ENCODE results near the gene TMEM179.
"Not testable (repeated sequence)": the region's sequence is repeated elsewhere in the genome, so short reads cannot be mapped to it uniquely, and the experiment has no call there.

The TMEM179 gene

DNA sequence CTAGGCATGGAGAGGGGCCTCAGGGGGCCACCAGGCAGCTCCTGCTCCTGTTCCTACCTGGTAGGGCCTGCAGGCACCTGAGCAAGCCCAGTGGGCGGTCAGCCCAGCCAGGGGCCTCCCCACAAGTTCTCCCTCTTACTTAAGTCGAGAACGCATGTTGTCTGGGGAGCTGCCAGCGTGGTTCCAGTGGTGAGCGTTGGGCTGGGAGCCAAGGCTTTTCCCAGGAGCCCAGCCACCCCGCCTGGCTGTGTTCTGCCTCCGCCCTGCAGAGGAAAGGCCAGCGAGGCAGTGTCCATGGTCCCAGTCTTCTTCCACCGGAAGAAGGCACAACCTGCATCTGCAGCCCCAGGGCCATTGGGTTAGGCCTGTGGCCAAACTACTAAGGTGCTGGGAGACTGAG, 23.6 kb downstream of the TMEM179 start:
- H3K27ac ChIP-seq (ENCODE audit: low read length): no peak overlapping the region
- no peaks in the 10 kb centered on the region for H3K9me3 ChIP-seq (ENCODE audit: insufficient read depth, low read depth, low read length)
- H3K4me1 ChIP-seq (ENCODE audit: insufficient read depth, low read length): no peaks in the 10 kb centered on the region
- H3K4me3 ChIP-seq (ENCODE audit: low read length): no peak overlapping the region
- no peaks in the 10 kb centered on the region for H3K27me3 ChIP-seq (ENCODE audit: insufficient read depth, low read length)
- H3K36me3 ChIP-seq (ENCODE audit: insufficient read depth, low read depth, low read length): no peaks in the 10 kb centered on the region
- no peak overlapping the region for H3K9ac ChIP-seq (ENCODE audit: low read depth, low read length)

DNA sequence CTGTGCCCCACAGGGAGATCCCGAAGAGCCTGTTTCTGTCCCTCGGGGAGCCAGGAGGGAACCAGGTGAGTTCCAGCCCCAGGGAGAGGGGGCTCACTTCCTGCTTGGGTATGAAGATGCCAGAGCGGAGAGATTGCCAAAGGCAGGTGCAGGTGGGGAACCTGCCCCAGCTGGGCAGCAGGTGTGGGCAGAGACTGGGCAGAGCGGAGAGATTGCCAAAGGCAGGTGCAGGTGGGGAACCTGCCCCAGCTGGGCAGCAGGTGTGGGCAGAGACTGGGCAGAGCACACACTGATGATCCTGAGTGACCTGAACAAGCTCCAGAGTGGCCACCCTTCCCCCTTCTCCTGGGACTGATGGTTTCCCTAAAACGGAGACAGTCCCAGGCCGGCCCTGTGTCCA, 24.6 kb downstream of the TMEM179 start:
- not testable (repeated sequence) for H3K36me3 ChIP-seq (ENCODE audit: insufficient read depth, low read depth, low read length); H3K4me1 ChIP-seq (ENCODE audit: insufficient read depth, low read length); H3K9me3 ChIP-seq (ENCODE audit: insufficient read depth, low read depth, low read length); H3K4me3 ChIP-seq (ENCODE audit: low read length); H3K27ac ChIP-seq (ENCODE audit: low read length); H3K27me3 ChIP-seq (ENCODE audit: insufficient read depth, low read length); H3K9ac ChIP-seq (ENCODE audit: low read depth, low read length)

DNA sequence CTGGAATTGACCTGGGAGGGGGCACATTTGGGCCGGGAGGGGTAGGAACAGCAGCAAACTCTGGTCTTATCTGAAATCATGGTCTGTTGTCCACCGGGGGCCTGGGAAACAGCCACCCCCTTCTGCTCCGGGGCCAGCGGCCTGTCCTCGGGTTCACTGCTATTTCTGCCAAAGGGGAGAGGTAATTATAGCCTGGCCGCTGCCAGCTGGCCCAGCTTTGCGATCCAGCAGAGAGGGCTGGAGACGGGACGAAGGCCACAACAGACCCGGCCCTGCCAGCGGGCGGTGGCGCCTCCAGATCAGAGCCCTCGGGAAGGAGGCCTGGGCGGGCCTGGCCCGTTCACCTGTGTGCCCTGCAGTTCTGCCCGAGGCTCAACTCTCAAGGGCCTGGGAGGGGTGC, 25.1 kb downstream of the TMEM179 start, which contains the start of gene C14orf180:
C14orf180 (plus strand) TSS at position 258 of the 400 bp plus-strand sequence. CDS start 6,667 bp downstream, outside the sequence.
- Histone ChIP-seq H3K9ac (ENCODE audit: low read depth, low read length) (no peak within 1 kb of the TSS), H3K27me3 (ENCODE audit: insufficient read depth, low read length) (no peaks in the 10 kb centered on the region), H3K9me3 (ENCODE audit: insufficient read depth, low read depth, low read length) (no peaks in the 10 kb centered on the region), H3K36me3 (ENCODE audit: insufficient read depth, low read depth, low read length) (no peaks in the 10 kb centered on the region), H3K4me3 (ENCODE audit: low read length) (no peak within 1 kb of the TSS), H3K27ac (ENCODE audit: low read length) (no peak within 1 kb of the TSS), H3K4me1 (ENCODE audit: insufficient read depth, low read length) (no peaks in the 10 kb centered on the region)

DNA sequence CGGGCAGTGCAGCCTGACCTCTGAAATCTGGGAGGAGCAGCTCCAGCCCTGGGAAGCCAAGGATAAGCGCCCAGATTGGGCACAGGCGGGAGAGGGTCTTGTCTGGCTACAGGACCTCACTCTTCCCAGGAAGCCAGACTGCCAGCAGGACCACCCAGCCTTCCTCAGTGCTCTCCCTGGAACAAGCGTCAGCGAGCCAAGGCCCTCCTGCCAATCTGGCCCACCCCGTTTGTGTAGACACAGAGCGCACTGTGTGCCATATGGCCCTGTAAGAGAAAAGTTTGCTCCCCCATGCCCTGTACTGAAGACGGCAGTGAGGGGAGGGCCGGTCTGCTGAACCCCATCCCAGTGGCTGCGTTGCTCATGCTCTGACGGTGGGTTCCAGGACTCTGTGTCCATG, 26.3 kb downstream of the TMEM179 start:
- Histone ChIP-seq H3K4me1 (ENCODE audit: insufficient read depth, low read length) (no peaks in the 10 kb centered on the region), H3K27me3 (ENCODE audit: insufficient read depth, low read length) (no peaks in the 10 kb centered on the region), H3K9me3 (ENCODE audit: insufficient read depth, low read depth, low read length) (no peaks in the 10 kb centered on the region), H3K36me3 (ENCODE audit: insufficient read depth, low read depth, low read length) (no peaks in the 10 kb centered on the region), H3K9ac (ENCODE audit: low read depth, low read length) (no peak overlapping the region), H3K27ac (ENCODE audit: low read length) (no peak overlapping the region), H3K4me3 (ENCODE audit: low read length) (no peak overlapping the region)

DNA sequence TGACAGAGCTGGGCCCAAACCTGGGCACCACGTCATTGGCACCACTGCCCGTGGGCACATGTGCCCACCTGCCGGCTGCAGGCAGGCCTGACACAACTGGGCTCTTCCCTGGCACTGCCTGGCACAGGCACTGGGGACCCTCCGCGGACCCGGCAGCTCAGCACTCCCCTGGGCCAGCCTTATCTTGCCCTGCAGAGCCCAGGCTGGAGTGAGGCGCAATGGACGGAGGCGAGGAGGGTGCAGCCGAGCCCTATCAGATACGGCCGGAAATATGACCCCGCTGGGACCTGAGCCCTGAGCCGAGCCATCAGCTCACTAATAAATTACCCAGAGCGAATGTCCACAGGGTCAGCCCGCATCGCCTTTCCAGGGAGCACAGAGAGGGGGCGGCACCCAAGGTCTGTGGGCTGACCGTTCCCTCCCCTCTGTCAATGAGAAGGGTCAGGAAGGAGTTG, 26.7 kb downstream of the TMEM179 start:
- no peak overlapping the region for H3K27ac ChIP-seq (ENCODE audit: low read length)
- no peak overlapping the region for H3K4me3 ChIP-seq (ENCODE audit: low read length)
- H3K27me3 ChIP-seq (ENCODE audit: insufficient read depth, low read length): no peaks in the 10 kb centered on the region
- no peaks in the 10 kb centered on the region for H3K4me1 ChIP-seq (ENCODE audit: insufficient read depth, low read length)
- no peak overlapping the region for H3K9ac ChIP-seq (ENCODE audit: low read depth, low read length)
- H3K9me3 ChIP-seq (ENCODE audit: insufficient read depth, low read depth, low read length): no peaks in the 10 kb centered on the region
- H3K36me3 ChIP-seq (ENCODE audit: insufficient read depth, low read depth, low read length): no peaks in the 10 kb centered on the region

DNA sequence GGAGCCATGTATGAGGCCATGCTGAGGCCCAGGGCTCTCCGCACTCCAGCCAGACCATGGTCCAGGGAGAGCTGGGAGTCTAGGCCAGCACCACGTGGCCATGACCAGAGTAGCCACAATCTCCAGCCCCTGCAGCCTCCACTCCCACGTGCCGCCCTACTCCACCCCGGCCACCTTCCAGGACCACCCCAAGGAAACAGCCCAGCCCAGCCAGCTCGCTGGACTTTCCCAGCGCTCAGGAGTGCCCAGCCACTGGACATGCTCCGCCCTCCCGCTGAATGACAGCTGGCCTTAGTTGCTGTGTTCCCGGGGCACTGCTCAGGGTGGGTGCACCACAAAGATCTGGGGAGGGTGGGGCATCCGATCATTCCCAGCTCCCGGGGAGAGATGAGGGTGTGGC, 27.1 kb downstream of the TMEM179 start:
- Histone ChIP-seq H3K9ac (ENCODE audit: low read depth, low read length) (no peak overlapping the region), H3K36me3 (ENCODE audit: insufficient read depth, low read depth, low read length) (no peaks in the 10 kb centered on the region), H3K4me1 (ENCODE audit: insufficient read depth, low read length) (no peaks in the 10 kb centered on the region), H3K27me3 (ENCODE audit: insufficient read depth, low read length) (no peaks in the 10 kb centered on the region), H3K9me3 (ENCODE audit: insufficient read depth, low read depth, low read length) (no peaks in the 10 kb centered on the region), H3K4me3 (ENCODE audit: low read length) (no peak overlapping the region), H3K27ac (ENCODE audit: low read length) (no peak overlapping the region)

DNA sequence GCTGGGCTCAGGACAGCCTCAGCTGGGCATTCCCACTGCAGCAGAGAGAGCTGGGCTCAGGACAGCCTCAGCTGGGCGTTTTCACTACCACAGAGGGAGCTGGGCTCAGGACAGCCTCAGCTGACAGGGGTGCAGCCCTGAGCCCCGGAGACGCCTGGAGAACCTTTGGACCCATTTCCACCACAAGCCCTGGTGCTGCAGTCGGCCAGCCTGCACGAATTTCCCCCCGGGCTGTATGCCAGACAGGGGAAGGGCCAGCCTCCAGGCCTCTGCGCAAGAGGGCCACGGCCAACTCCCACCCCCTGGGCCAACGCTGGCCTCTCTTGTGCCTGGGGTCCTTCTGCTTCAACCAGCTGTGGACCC, 27.6 kb downstream of the TMEM179 start:
- Histone ChIP-seq H3K9me3 (ENCODE audit: insufficient read depth, low read depth, low read length) (no peaks in the 10 kb centered on the region), H3K4me1 (ENCODE audit: insufficient read depth, low read length) (no peaks in the 10 kb centered on the region), H3K9ac (ENCODE audit: low read depth, low read length) (no peak overlapping the region), H3K4me3 (ENCODE audit: low read length) (no peak overlapping the region), H3K27me3 (ENCODE audit: insufficient read depth, low read length) (no peaks in the 10 kb centered on the region), H3K36me3 (ENCODE audit: insufficient read depth, low read depth, low read length) (no peaks in the 10 kb centered on the region), H3K27ac (ENCODE audit: low read length) (no peak overlapping the region)

DNA sequence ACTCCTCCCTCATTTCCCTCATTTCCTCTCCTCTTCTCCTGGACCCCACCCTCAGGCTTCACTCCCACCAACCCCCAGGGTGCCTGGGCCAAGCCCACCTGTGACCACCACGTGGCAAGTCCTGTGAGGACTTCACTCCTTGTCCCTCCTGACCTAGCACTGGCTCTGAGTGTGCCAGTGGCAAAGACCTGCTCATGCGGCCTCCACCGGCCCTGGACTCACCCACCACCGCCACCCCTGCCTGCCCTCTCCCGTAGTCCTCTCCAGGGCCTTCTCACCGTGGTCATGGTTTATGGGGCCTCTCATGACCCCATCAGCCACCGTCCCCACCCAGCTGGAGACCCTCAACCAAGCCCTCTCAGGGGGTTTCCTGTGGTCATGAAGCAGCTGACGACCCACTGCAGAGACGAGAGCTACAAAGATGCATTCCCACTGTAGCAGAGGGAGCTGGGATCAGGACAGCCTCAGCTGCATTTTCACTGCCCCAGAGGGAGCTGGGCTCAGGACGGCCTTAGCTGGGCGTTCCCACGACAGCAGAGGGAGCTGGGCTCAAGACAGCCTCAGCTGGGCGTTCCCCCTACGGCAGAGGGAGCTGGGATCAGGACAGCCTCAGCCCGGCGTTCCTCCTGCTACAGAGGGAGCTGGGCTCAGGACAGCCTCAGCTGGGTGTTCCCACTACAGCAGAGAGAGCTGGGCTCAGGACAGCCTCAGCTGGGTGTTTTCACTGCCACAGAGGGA, 28.2 kb downstream of the TMEM179 start:
- H3K27ac ChIP-seq (ENCODE audit: low read length): no peak overlapping the region
- H3K9me3 ChIP-seq (ENCODE audit: insufficient read depth, low read depth, low read length): no peaks in the 10 kb centered on the region
- H3K27me3 ChIP-seq (ENCODE audit: insufficient read depth, low read length): no peaks in the 10 kb centered on the region
- no peak overlapping the region for H3K9ac ChIP-seq (ENCODE audit: low read depth, low read length)
- no peaks in the 10 kb centered on the region for H3K4me1 ChIP-seq (ENCODE audit: insufficient read depth, low read length)
- H3K36me3 ChIP-seq (ENCODE audit: insufficient read depth, low read depth, low read length): no peaks in the 10 kb centered on the region
- H3K4me3 ChIP-seq (ENCODE audit: low read length): no peak overlapping the region

DNA sequence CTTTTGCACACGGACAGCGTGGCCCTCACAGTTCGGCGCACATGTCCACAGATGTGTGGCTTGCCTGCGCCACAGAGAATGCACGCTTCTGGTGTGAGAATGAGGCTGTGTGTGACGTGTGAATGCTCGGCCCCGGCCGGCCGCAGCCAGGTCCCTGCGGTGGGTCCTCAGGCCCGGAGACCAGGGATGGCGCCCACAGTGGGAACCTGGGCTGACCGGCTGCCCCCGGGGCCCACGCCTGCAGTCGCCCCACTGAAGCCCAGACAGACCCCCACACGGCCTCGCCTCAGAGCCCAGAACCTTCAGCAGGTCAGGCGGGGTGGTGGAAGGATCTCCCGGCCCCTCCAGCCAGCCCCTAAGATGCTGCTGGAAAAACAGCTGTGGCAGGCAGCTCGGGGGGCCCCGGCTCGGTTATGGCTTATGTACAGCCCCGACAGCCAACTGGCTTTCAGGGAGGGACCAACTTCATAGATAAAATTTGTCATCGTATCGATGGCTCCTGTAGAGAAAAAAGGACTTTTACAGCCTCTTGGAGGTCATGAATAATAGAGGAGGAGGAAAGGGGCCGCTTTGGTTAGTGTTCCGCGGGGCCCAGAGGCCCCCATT, 29.5 kb downstream of the TMEM179 start:
- Histone ChIP-seq H3K4me3 (ENCODE audit: low read length) (no peak overlapping the region), H3K27me3 (ENCODE audit: insufficient read depth, low read length) (no peaks in the 10 kb centered on the region), H3K36me3 (ENCODE audit: insufficient read depth, low read depth, low read length) (no peaks in the 10 kb centered on the region), H3K9ac (ENCODE audit: low read depth, low read length) (no peak overlapping the region), H3K9me3 (ENCODE audit: insufficient read depth, low read depth, low read length) (no peaks in the 10 kb centered on the region), H3K4me1 (ENCODE audit: insufficient read depth, low read length) (no peaks in the 10 kb centered on the region), H3K27ac (ENCODE audit: low read length) (no peak overlapping the region)

DNA sequence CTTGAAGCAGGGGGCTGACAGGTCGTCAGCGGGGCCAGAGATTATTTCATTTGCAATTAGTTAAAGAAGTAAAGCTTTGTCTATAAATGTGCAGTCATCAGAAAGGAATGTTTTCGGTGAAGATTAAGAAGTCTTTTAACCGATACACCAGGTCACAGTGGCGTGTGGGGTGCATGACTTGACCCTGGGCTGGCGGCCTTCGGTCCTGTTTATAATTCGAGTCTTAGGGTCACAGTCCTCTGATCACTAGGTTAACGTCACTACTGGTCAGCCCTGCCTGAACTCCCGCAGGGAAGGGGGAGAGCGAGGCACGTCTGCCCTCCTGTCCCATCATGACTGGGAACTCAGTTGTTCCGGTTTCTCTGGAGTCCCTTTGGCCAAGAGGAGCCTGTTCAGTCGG, 30.0 kb downstream of the TMEM179 start:
- Histone ChIP-seq H3K27me3 (ENCODE audit: insufficient read depth, low read length) (no peaks in the 10 kb centered on the region), H3K4me1 (ENCODE audit: insufficient read depth, low read length) (no peaks in the 10 kb centered on the region)

DNA sequence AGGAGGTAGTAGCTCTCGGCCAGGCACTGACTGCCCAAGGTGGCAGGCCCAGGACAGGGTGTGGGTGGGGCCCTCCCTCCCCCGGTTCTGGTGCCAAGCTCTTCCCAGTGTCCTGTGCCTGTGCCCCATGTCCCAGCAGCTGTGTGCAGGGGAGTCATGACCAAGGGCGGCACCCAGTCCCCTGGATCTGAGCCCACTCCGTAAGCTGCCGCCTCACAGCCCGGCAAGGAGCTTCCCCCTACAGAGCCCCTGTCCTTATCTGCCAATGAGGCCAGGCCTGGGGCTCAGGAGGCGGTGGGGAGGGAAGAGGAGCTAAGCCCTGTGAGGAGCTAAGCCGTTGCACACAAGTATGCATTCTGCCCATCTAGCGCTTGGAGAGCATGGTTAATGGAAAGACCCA, 30.6 kb downstream of the TMEM179 start:
- Histone ChIP-seq H3K4me3 (ENCODE audit: low read length) (no peak overlapping the region), H3K9ac (ENCODE audit: low read depth, low read length) (no peak overlapping the region), H3K36me3 (ENCODE audit: insufficient read depth, low read depth, low read length) (no peaks in the 10 kb centered on the region), H3K9me3 (ENCODE audit: insufficient read depth, low read depth, low read length) (no peaks in the 10 kb centered on the region), H3K27me3 (ENCODE audit: insufficient read depth, low read length) (no peaks in the 10 kb centered on the region), H3K27ac (ENCODE audit: low read length) (no peak overlapping the region), H3K4me1 (ENCODE audit: insufficient read depth, low read length) (no peaks in the 10 kb centered on the region)

More for the DNA sequence above, 30.0 kb downstream of the TMEM179 start:
- no peaks in the 10 kb centered on the region for H3K9me3 ChIP-seq (ENCODE audit: insufficient read depth, low read depth, low read length)
- no peak overlapping the region for H3K27ac ChIP-seq (ENCODE audit: low read length)
- no peak overlapping the region for H3K4me3 ChIP-seq (ENCODE audit: low read length)
- H3K9ac ChIP-seq (ENCODE audit: low read depth, low read length): no peak overlapping the region
- H3K36me3 ChIP-seq (ENCODE audit: insufficient read depth, low read depth, low read length): no peaks in the 10 kb centered on the region

DNA sequence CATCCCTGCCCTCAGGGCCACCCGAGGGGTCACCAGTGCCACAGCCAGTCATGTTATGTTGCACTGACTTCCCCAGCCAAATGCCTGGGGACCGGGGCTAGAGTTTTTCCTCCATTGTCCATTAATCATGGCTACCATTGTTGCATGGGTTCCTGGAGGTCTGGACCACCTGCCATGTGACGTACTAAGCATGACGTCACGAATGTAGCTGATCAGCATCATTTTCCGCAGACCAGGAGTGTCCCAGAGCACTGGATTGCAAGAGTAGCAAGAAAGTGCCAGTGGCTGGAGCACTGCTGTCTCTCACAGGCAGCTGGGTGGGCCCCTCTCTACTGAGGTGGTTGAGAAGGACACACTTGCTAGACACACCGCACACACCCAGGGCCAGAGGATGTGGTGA, 31.9 kb downstream of the TMEM179 start:
- no peak overlapping the region for H3K27ac ChIP-seq (ENCODE audit: low read length)
- no peaks in the 10 kb centered on the region for H3K4me1 ChIP-seq (ENCODE audit: insufficient read depth, low read length)
- H3K27me3 ChIP-seq (ENCODE audit: insufficient read depth, low read length): no peaks in the 10 kb centered on the region
- H3K9ac ChIP-seq (ENCODE audit: low read depth, low read length): no peak overlapping the region
- no peaks in the 10 kb centered on the region for H3K9me3 ChIP-seq (ENCODE audit: insufficient read depth, low read depth, low read length)
- H3K4me3 ChIP-seq (ENCODE audit: low read length): no peak overlapping the region
- H3K36me3 ChIP-seq (ENCODE audit: insufficient read depth, low read depth, low read length): no peaks in the 10 kb centered on the region
